ENCODE measurements around the gene AGPAT4.

DNA sequence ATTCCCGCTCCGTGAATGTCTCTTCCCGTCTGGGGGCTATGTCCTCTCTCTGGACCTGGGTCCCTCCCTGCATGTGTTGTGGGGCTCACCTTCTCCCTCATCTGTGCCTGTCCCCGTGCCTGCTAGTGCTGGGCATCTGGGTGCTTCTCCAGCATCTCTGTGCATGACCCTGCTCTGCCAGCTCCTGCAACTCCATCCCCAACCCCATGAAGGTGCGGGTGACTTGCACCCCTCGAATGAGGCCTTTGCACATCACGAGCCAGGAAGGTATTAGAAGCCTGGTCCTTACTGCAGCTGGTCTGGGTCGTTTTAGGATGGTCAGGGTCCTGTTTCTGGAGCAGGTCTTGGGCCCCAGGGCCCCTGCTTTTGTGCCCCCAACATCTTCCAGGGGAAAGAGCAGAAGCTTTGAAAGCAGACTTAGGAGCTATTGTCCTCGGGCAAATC, 109.7 kb downstream of the AGPAT4 start:
- TF ChIP-seq CTCF (IDR thresholded peaks at IDR 0.05) (no peak), POLR2A (IDR thresholded peaks at IDR 0.05) (no peak)
